ENCODE measurements around the gene PROZ.

DNA sequence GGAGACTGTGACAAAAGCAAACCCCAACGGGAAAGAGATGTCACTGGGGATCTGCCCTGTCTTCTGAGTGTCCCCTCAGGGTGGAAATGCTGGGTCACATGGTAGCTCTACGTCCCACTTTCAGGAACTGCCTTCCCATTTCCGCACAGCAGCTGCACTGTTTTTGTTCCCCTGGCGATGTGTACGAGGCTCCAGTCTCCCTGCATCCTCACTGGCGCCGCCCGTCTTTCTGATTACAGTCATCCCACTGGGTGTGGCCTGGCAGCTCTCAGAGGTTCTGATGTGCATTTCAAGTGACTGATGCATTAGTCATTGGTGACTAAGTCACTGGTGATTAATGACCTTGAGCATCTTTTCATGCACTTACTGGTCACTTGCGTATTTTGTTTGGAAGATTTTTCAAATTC lies 28.8 kb downstream of the PROZ start:
- TF ChIP-seq, protein P1, sequence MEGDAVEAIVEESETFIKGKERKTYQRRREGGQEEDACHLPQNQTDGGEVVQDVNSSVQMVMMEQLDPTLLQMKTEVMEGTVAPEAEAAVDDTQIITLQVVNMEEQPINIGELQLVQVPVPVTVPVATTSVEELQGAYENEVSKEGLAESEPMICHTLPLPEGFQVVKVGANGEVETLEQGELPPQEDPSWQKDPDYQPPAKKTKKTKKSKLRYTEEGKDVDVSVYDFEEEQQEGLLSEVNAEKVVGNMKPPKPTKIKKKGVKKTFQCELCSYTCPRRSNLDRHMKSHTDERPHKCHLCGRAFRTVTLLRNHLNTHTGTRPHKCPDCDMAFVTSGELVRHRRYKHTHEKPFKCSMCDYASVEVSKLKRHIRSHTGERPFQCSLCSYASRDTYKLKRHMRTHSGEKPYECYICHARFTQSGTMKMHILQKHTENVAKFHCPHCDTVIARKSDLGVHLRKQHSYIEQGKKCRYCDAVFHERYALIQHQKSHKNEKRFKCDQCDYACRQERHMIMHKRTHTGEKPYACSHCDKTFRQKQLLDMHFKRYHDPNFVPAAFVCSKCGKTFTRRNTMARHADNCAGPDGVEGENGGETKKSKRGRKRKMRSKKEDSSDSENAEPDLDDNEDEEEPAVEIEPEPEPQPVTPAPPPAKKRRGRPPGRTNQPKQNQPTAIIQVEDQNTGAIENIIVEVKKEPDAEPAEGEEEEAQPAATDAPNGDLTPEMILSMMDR (IDR thresholded peaks at IDR 0.05; ENCODE audit: low read length) = no peak
- TF ChIP-seq EZH2 (optimal IDR thresholded peaks at IDR 0.05; ENCODE audit: low read depth, low read length) = no peak
- no peak for TF ChIP-seq EZH2phosphoT487 (IDR thresholded peaks at IDR 0.05; ENCODE audit: low read length)

Measured in MM.1S (cell line).